Neural progenitor cell (in vitro differentiated cells): Measurements from ENCODE around the gene ATP11A. TPM values are rescaled to one million over a fixed set of nuclear protein-coding genes. Genes with fewer than 3 reads are reported as not detected.

ENCODE experiments used
- DNase-seq: peaks from one replicate; pipeline ENCODE4 v3.0.0-alpha.2; 2016; ENCODE audit warnings: low spot score
- H2AFZ ChIP-seq: fragments of 200-600 bp; sonication (generic); replicated peaks from 2 replicates; pipeline ENCODE4 v1.6.1; 2016; ENCODE audit warnings: antibody characterized with exemption
- H3F3A ChIP-seq: fragments of 200-600 bp; sonication (generic); 2 replicates; pipeline ENCODE4 v1.6.1; 2016; ENCODE audit warnings: antibody characterized with exemption, low read depth
- H3K27ac ChIP-seq: fragments of 200-600 bp; sonication (generic); 2 replicates; pipeline ENCODE4 v1.5.1; 2016; ENCODE audit warnings: mild to moderate bottlenecking
- H3K27me3 ChIP-seq: fragments of 200-600 bp; sonication (generic); 2 replicates; pipeline ENCODE4 v1.6.1; 2016; ENCODE audit warnings: mild to moderate bottlenecking, moderate library complexity
- H3K36me3 ChIP-seq: fragments of 200-600 bp; sonication (generic); 2 replicates; pipeline ENCODE4 v1.5.1; 2016
- H3K4me1 ChIP-seq: fragments of 200-600 bp; sonication (generic); 2 replicates; pipeline ENCODE4 v1.6.1; 2016; ENCODE audit warnings: mixed run types
- H3K4me2 ChIP-seq: fragments of 200-600 bp; sonication (generic); 2 replicates; pipeline ENCODE4 v1.6.1; 2016
- H3K4me3 ChIP-seq: fragments of 200-600 bp; sonication (generic); 2 replicates; pipeline ENCODE4 v1.5.1; 2016
- H3K79me2 ChIP-seq: fragments of 200-600 bp; sonication (generic); 2 replicates; pipeline ENCODE4 v1.6.1; 2016; ENCODE audit warnings: low read depth
- H3K9ac ChIP-seq: fragments of 200-600 bp; sonication (generic); 2 replicates; pipeline ENCODE4 v1.6.1; 2016
- H3K9me3 ChIP-seq: fragments of 200-600 bp; sonication (generic); 2 replicates; pipeline ENCODE4 v1.5.1; 2016; ENCODE audit warnings: low read depth
- H4K20me1 ChIP-seq: fragments of 200-600 bp; sonication (generic); 2 replicates; pipeline ENCODE4 v1.6.1; 2016; ENCODE audit warnings: low read depth
- H3K27ac Mint-ChIP-seq: 3 replicates; pipeline ENCODE4 v1.8.0; 2021; ENCODE audit warnings: mixed read lengths
- H3K27me3 Mint-ChIP-seq: 2 replicates; pipeline ENCODE4 v1.8.0; 2022; ENCODE audit warnings: low read depth, mild to moderate bottlenecking, inconsistent platforms, moderate library complexity, mixed read lengths; ENCODE audit not compliant: insufficient read depth
- H3K36me3 Mint-ChIP-seq: 3 replicates; pipeline ENCODE4 v1.8.0; 2021; ENCODE audit warnings: mixed read lengths
- H3K4me1 Mint-ChIP-seq: 3 replicates; pipeline ENCODE4 v1.8.0; 2021; ENCODE audit warnings: mixed read lengths
- H3K4me3 Mint-ChIP-seq: 3 replicates; pipeline ENCODE4 v1.8.0; 2021; ENCODE audit warnings: mild to moderate bottlenecking, moderate library complexity, mixed read lengths
- H3K9me3 Mint-ChIP-seq: 3 replicates; pipeline ENCODE4 v1.8.0; 2020; ENCODE audit warnings: mixed read lengths
- CTCF ChIP-seq: fragments of 200-600 bp; sonication (generic); IDR thresholded peaks from 2 replicates; pipeline ENCODE4 v1.5.1; 2017; ENCODE audit warnings: antibody characterized with exemption, mild to moderate bottlenecking
- EZH2 ChIP-seq: fragments of 200-600 bp; sonication (generic); IDR thresholded peaks from 2 replicates; pipeline ENCODE4 v1.6.1; 2017; ENCODE audit warnings: antibody characterized with exemption, mild to moderate bottlenecking, moderate library complexity
- EZH2phosphoT487 ChIP-seq: fragments of 200-600 bp; sonication (generic); IDR thresholded peaks from 2 replicates; pipeline ENCODE4 v1.6.1; 2017; ENCODE audit warnings: antibody characterized with exemption
- total RNA-seq: library from RNA; depleted of rRNA; stranded (reverse); fragments of >200 nt; gene quantifications from 2 replicates; pipeline ENCODE4 v1.2.3, GENCODE V29; 2015; ENCODE audit warnings: low replicate concordance

The ATP11A gene
- total RNA-seq, 1 donor from 2014 or later: 12.6 TPM

GRCh38 chr13:112892426-112893206 is 202.8 kb downstream of the ATP11A start:
- H3K4me3 Mint-ChIP-seq: peak overlapping the region; percentile 81
- H3K4me1 ChIP-seq: peaks cover 49% of the 10 kb centered on the region
- H3K79me2 ChIP-seq: peaks cover 27% of the 10 kb centered on the region
- peaks cover 8% of the 10 kb centered on the region for H3K27me3 ChIP-seq
- peak overlapping the region; percentile 97 for H3K27ac ChIP-seq
- peaks cover 7% of the 10 kb centered on the region for H3K36me3 Mint-ChIP-seq
- peaks cover 60% of the 10 kb centered on the region for H3K4me1 Mint-ChIP-seq
- H3F3A ChIP-seq: peaks cover 41% of the 10 kb centered on the region
- peak overlapping the region; percentile 72 for H3K4me2 ChIP-seq
- TF ChIP-seq EZH2 (no peak), CTCF (no peak)
- H4K20me1 ChIP-seq: peaks cover 23% of the 10 kb centered on the region
- peak overlapping the region; percentile 99 for H3K27ac Mint-ChIP-seq
- peaks cover 14% of the 10 kb centered on the region for H3K27me3 Mint-ChIP-seq
- H3K4me3 ChIP-seq: peak overlapping the region; percentile 10
- no peaks in the 10 kb centered on the region for H3K9me3 Mint-ChIP-seq
- no peaks in the 10 kb centered on the region for H3K36me3 ChIP-seq
- DNase-seq: peak; percentile 46
- no peak overlapping the region for H3K9ac ChIP-seq
- no peaks in the 10 kb centered on the region for H3K9me3 ChIP-seq
- no peak overlapping the region for H2AFZ ChIP-seq

- Mint-ChIP-seq H3K4me1 (peaks cover 55% of the 10 kb centered on the region), H3K9me3 (no peaks in the 10 kb centered on the region), H3K36me3 (peaks cover 7% of the 10 kb centered on the region), H3K27me3 (peaks cover 14% of the 10 kb centered on the region), H3K4me3 (peak overlapping the region; percentile 81), H3K27ac (peak overlapping the region; percentile 99)
- Histone ChIP-seq H3K4me2 (peak overlapping the region; percentile 72), H3K36me3 (no peaks in the 10 kb centered on the region), H3K9me3 (no peaks in the 10 kb centered on the region), H3K9ac (no peak overlapping the region), H3K4me1 (peaks cover 49% of the 10 kb centered on the region), H3K27ac (peak overlapping the region; percentile 97), H2AFZ (no peak overlapping the region), H3K4me3 (peak overlapping the region; percentile 10), H3K79me2 (peaks cover 27% of the 10 kb centered on the region), H3F3A (peaks cover 41% of the 10 kb centered on the region), H4K20me1 (peaks cover 29% of the 10 kb centered on the region), H3K27me3 (peaks cover 8% of the 10 kb centered on the region)
- TF ChIP-seq CTCF (no peak), EZH2 (no peak), EZH2phosphoT487 (no peak)
- DNase-seq: no peak
Measured at GRCh38 chr13:112893207-112893569, 203.3 kb downstream of the ATP11A start.

GRCh38 chr13:112893570-112894422 is 204.0 kb downstream of the ATP11A start:
- H3K4me1 Mint-ChIP-seq: peaks cover 54% of the 10 kb centered on the region
- DNase-seq: peak; percentile 92
- peak overlapping the region; percentile 99 for H3K27ac Mint-ChIP-seq
- H3K4me2 ChIP-seq: peak overlapping the region; percentile 81
- peaks cover 8% of the 10 kb centered on the region for H3K27me3 ChIP-seq
- peaks cover 49% of the 10 kb centered on the region for H3K4me1 ChIP-seq
- H3K36me3 Mint-ChIP-seq: peaks cover 7% of the 10 kb centered on the region
- TF ChIP-seq EZH2 (no peak), EZH2phosphoT487 (no peak), CTCF (no peak)
- peak overlapping the region; percentile 97 for H3K27ac ChIP-seq
- no peak overlapping the region for H3K9ac ChIP-seq
- peaks cover 41% of the 10 kb centered on the region for H3F3A ChIP-seq
- H3K9me3 Mint-ChIP-seq: no peaks in the 10 kb centered on the region
- H4K20me1 ChIP-seq: peaks cover 34% of the 10 kb centered on the region
- no peaks in the 10 kb centered on the region for H3K9me3 ChIP-seq
- peaks cover 27% of the 10 kb centered on the region for H3K79me2 ChIP-seq
- H3K4me3 Mint-ChIP-seq: peak overlapping the region; percentile 81
- no peak overlapping the region for H2AFZ ChIP-seq
- peaks cover 14% of the 10 kb centered on the region for H3K27me3 Mint-ChIP-seq
- H3K36me3 ChIP-seq: no peaks in the 10 kb centered on the region
- H3K4me3 ChIP-seq: peak overlapping the region; percentile 96
